ENCODE results near the gene PTPRD.

Gene PTPRD

GRCh38 chr9:8850914-8851313 is 1761.9 kb downstream of the PTPRD start:
- DNase-seq: no peak

DNA sequence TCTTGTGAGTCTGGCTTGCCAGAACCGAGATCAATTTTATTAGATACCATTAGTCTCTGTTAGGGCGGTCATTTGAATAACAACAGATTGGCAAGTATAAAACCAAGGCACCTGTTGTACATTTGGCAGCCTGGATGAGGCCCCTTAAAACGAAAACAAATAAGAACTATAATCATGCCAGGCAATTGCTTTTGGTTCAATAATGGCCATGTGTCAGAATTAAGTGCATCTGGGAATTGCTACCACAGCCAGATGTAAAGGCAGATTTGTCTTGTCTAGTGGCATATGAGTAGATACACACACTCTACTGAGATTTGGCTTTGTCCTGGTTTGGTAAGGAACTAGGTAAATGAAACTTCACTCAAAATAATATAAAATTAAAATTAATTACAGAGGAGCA is 1767.0 kb downstream of the PTPRD start:
- no peak for DNase-seq

DNA sequence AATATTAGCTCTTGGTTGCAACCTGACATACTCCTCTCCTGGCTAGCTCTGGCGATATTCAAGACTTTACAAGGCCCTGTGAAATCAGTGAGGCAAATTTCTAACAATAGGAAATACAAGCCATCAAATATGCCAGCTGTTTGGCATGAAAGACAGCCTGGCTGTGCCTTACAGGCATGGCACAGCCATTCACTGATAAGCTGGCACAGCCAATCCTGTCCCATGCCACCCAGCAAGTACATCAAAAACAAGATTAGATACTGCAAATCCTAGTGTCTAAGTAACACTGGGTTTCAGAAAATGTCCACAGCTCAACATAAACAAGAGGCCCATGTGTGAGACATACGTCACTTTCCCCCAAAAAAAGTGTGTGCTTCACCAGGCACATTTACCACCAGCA is 1767.4 kb downstream of the PTPRD start:
- no peak for DNase-seq

DNA sequence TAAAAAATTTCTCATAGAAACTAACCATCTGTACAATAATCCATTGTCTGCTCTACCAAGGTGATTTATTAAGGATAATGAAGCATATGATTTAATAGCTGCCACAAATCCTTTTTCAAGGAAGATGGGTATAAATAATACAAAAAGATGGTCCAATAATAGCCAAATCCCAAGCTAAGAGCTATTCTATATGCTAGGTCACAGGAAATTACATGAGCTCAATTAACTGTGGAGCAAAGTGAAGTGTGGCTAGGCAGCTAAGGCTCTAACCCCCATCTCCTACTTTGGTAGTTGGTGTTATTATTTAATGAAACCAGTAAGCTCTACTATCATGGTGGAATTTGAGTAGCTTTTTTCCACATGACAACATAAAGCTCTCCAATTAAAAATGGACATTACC is 1768.3 kb downstream of the PTPRD start:
- DNase-seq: no peak

DNA sequence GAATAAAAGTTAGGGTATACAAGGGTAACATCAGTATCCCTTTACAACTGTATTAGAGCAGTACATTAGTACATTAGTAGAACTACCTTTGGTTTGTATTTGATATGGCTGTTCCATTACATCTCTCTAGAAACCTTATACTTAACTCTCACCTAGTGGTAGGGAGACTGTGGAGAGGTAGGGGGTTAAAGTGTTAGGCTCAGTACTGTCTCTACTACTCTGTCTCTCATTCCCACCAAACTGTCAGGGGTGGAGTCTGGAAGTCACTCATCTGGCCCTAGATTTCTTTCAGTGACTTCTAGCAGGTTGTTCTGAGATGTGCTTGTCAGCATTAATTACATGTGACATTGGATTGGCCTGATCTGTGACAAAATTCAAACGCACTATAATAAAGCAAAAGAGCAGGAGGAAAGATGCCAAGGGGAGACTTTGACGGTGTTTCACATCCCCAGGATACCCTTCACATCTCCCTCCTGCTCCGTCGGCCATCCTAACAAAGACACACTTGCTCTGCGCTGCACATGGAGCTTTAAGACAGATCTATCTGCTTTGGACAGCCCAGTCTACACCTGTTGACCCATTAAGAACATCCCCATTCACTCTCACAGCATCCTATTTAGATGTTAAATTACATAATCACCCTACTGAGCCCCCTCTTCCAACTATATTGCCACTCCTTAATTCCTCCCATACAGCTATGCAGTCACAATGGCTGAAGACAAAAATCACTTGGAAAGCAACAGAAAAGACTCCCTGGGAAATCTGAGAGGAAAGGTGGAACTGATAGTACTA is 1770.2 kb downstream of the PTPRD start:
- no peak for DNase-seq

DNA sequence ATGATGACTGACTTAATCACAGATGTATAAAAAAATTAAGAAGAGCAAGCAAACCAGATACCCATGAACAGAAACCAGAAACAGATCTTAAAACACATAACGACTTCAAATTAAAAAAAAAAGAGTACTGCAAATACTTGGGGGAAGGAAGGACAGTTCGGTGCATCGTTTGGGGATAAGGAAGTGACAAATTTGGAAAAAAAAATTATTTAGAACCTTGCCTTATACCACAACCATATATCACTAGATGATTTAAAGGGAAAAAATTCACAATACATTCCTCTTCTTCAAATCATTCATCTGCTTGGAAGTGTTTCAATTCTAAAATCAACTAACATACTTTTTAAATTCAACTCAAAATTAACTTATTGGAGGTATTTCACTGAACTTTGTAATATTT is 1774.7 kb downstream of the PTPRD start:
- DNase-seq: no peak

DNA sequence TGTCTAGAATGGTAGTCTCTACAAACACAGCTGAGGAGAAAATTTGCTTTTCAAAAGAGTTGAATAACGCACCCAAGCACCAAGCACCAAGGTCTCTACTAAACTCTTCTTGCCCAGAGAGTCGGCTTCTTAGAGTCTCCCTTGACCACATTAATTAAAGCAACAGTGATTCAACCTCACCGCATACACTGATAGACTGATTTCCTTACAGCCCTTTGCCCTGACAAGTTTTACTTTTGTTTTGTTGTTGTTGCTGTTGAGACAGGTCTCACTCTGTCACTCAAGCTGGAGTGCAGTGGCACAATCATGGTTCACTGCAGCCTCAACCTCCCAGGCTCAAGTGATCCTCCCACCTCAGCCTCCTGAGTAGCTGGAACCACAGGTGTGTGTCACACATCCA is 1777.5 kb downstream of the PTPRD start:
- DNase-seq: no peak

DNA sequence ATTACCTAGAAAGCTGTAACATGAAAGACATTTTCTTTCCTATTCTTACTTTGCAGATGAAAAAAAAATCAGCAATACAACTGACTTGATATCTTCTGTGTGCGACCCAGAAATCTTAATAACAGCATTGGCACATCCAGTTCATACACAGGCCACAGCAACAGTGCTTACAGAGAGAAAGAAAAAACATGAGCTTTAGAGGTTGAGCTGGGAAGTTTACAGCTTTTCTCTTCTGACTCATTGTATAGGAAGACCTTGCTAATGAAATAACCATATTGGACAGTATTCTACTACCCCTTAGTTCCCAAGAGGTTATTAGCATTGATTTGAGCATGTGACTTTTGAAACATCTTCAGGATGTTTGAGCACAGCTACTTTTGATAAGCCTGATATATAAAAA is 1779.8 kb downstream of the PTPRD start:
- DNase-seq: no peak

DNA sequence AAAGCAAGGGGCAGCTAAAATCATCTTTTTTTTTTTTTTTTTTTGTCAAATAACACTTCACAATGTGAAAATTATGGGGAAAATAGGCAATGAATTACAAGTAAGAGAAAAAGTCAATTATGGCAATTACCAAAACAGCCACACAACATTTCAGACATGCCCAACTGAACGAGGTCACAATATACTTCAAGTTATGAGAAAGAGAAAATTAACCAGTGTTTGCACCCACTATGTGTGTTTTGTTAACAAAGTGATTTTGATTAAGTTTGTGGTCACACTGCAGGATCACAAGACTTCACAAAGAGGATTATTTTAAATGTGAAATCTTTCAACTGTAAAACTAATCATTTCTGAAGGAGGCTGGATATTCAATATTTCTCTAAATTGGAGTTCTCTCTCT is 1780.4 kb downstream of the PTPRD start:
- no peak for DNase-seq

GRCh38 chr9:8831568-8831967 is 1781.2 kb downstream of the PTPRD start:
- no peak for DNase-seq

GRCh38 chr9:8826281-8826680 is 1786.5 kb downstream of the PTPRD start:
- DNase-seq: no peak

GRCh38 chr9:8825585-8826147 is 1787.1 kb downstream of the PTPRD start:
- DNase-seq: no peak

- no peak for DNase-seq
Measured at GRCh38 chr9:8823131-8823895, 1789.5 kb downstream of the PTPRD start.

DNA sequence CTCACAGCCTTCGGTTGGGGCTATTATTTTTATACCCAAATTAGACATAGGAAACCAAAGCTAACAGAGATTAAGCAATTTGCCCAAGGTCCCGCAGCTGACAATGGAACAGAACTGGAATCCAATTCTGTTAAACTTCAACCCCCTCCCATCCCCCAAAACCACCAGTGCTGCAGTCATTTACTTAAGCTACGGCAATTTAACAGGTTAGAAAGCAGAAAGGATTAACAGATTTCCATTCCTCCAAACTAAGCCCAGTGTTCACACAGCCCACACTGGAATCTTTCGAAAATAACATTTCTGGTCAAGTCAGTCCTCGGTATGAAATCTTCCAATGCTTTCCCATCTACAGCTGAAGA is 1790.2 kb downstream of the PTPRD start:
- DNase-seq: no peak

- no peak for DNase-seq
Measured at GRCh38 chr9:8821910-8822666, 1790.7 kb downstream of the PTPRD start.

DNA sequence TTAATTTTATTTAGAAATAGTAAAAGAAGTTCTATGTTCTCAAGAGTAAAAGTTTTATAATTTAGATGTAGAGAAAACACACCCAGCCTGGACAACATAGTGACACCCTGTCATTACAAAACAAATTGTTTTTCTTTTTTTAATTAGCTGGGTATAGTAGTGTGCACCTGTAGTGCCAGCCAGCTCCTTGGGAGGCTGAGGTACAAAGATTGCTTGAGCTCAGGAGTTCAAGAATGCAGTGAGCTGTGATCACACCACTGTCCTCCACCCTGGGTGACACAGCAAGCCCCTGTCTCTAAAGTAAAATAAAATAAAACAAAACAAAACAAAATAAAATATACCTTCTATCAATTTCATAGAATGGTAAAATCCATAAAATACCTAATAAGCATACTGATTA is 1795.5 kb downstream of the PTPRD start:
- DNase-seq: no peak

DNA sequence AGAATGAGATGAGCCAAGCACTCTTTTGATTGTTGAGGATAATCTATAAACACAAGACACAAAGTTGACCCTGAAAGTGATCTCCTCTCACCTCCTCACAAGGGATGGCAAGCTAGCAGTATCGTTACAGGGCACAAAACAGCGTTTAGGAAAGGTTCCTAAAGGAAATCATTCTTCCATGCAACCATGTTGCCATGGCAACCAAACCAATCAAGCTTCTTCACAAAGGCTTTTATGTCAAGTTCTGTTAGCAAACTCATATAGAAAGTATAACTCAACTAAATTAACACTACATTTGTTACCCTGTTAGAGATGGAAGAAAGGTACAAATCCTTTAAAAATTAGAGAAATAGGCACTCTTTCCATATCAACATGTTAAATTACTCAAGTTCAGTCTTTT is 1796.4 kb downstream of the PTPRD start:
- DNase-seq: no peak

GRCh38 chr9:8815931-8816330 is 1796.9 kb downstream of the PTPRD start:
- no peak for DNase-seq

- DNase-seq: no peak
Measured at GRCh38 chr9:8815219-8815618, 1797.6 kb downstream of the PTPRD start.

DNA sequence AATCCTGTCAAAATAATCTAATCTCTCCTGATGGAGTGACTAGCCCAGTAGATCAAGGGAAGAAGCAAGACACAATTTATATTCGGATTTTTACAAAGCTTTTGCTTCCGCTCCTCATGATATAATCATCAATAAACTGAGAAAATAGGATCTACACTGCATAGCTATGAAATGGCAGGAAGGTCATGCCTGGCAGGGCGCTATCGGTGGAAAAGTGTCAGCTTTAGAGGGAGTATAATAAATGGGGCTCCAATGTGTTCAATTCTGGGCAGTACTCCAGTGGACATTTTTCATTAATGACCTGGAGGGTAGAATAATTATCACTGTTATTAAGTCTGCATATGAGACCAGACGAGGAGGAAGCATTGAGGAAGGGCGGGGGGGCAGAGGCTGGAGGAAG is 1799.9 kb downstream of the PTPRD start:
- DNase-seq: no peak

- DNase-seq: no peak
Measured at GRCh38 chr9:8809741-8810140, 1803.1 kb downstream of the PTPRD start.

DNA sequence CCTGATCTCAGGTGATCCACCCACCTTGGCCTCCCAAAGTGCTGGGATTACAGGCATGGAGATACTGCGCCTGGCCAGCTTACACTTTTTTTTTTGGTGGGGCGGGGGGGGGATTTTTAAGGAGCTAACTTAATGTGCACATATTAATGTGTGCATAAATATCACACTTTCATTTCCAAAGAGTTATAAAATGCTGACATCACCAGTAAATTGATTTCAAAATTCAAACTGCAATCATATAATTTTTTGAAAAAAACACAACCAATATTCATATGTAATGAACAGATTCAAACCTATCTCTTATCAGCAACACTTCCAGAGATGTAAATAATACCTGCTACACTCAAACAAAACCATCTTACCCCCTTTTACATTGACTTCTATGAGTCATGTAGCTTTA is 1806.7 kb downstream of the PTPRD start:
- DNase-seq: no peak

DNA sequence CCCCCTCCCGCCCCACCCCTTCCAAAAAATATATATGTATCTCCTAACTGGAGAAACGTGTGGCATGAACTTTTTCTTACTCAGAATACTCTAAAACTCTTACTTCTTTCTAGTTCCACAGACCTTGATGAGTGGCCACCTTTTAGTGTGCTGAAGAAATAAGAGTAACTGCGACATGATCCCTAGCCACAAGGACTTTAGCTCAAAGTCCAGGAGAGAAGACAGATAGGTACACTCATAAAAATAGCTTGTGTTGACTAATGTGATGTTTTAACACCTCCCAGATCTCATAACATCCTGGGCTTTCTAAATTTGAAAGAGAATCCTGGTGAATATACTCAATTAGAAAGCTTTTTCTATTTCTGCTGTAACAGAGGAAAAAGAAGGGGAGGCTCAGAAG is 1808.2 kb downstream of the PTPRD start:
- no peak for DNase-seq

DNA sequence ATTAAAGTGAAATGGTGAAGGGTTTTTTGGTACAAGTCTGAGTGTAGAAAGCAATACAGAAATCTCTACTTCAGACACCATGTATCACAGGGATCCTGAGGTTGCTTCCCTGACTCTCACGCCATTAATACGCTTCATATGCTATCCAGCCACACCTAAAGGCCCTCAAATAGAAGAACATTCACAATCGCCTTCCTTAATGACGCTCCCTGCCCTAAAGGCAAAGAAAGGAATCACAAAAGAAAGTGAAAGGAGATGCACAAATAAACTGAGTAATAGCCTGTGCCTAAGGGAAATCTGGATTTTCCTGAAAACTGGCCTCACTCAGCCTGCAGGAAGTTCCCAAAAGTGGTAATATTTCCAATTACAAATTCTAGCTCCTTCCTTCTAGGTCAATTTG is 1810.6 kb downstream of the PTPRD start:
- no peak for DNase-seq
